Hepatocyte (in vitro differentiated cells): Measurements from ENCODE around the gene ALK.

Experiments
- CTCF ChIP-seq: fragments of 200-600 bp; sonication (generic); IDR thresholded peaks from 2 replicates; pipeline ENCODE4 v1.5.1; 2016; ENCODE audit warnings: antibody characterized with exemption, mild to moderate bottlenecking; ENCODE audit not compliant: poor library complexity
- EZH2 ChIP-seq: fragments of 200-600 bp; sonication (generic); IDR thresholded peaks from 2 replicates; pipeline ENCODE4 v1.6.1; 2016; ENCODE audit warnings: antibody characterized with exemption, mild to moderate bottlenecking, borderline replicate concordance

DNA sequence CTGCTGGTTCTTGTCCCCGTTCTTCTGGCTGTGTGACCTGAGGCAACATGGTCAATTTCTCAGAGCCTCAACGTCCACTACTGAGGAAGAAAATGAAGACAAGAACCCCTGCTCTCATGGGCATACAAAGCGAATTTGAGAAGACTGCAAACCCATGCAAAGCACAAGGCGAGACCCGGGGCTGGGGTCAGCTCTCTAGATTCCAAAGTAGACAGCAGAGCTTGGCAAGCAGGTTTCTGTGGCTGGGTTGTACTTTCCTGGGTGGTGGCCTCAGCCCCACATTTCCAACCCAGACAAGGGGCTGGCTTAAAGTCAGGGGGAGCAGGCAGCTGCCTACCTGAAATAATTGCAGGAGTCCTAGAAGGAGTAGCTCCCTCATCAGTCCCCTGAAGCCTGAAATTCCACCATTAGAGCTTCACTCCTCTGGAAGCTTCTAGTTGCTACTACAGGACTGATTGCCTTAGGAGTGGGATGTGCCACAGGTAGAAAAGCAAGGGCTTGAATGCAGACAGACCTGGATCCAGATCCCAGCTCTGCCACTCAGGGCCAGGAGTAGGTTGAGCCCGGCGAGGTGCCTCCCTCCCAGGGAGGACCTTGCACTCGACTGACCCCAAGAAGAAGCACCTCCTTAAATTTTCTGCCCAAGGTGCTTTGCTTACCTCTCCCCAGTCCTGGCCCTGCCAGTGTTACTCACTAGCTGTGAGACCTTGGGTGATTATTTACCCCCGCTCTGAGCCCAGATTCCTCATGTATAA is 678.6 kb downstream of the ALK start:
- TF ChIP-seq CTCF (no peak), EZH2 (no peak)
